ENCODE measurements around the gene SMAD6. TPM values are rescaled to one million over a fixed set of nuclear protein-coding genes. Genes with fewer than 3 reads are reported as not detected.

SMAD6 gene
- total RNA-seq, 1 experiment from 2014 or later = 58.6 TPM

- Mint-ChIP-seq H3K27ac (ENCODE audit: unreplicated experiment) (peak overlapping the region; percentile 67), H3K36me3 (ENCODE audit: insufficient read depth, unreplicated experiment) (peaks cover 58% of the 10 kb centered on the region), H3K4me3 (ENCODE audit: low read depth, unreplicated experiment) (no peak overlapping the region), H3K4me1 (ENCODE audit: low read depth, unreplicated experiment) (peaks cover 64% of the 10 kb centered on the region), H3K9me3 (ENCODE audit: low read depth, unreplicated experiment) (peaks cover 6% of the 10 kb centered on the region), H3K27me3 (ENCODE audit: unreplicated experiment) (no peaks in the 10 kb centered on the region)
- CTCF ChIA-PET = no interaction called here
- BruUV-seq (replicated peaks) = no TSS peak
- no peak for DNase-seq
- intact Hi-C loops (cut with micrococcal nuclease; ENCODE audit: unreplicated experiment) = no loop called here
- no peak for TF ChIP-seq CTCF (IDR thresholded peaks at IDR 0.05; ENCODE audit: unreplicated experiment)
Observed at GRCh38 chr15:66754789-66755188, 52.8 kb downstream of the SMAD6 start.

DNA sequence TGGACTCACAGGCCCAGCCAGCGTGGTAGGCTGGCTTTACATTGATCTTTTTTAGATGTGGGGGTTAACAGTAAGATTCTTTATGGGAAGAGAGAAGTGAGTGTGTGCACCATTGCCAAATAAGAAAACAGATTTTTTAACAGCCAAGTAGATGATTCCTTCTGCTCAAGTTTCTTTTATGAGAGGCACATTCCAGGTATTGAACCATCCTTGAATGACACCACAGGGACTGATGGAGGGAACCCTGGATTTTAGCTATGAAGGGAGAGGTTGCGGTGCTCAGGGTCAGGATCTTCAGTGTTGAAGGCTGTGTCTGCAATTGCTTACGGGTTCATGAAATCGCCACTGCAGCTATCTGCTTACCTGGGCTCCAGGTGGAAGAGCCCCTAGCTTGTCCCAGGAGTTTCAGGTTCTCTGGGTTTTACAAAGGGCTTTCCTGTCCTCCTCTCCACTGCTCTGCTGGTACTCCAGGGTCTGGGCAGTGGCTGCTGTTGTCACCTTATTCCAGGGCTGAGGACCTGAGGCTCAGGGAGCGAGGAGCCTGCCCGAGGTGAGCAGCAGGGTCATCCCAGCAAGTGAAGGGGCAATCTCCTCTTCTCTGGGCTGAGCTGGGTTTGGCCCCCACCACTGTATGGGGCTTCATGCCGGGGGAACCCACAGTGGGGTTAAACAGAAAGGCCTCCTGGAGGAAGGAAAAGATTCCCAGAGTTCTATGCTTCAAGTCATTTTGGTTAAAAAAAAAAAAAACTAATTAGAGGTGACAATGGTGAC, 53.4 kb downstream of the SMAD6 start:
- Mint-ChIP-seq H3K4me1 (ENCODE audit: low read depth, unreplicated experiment) (peaks cover 64% of the 10 kb centered on the region), H3K27ac (ENCODE audit: unreplicated experiment) (peak overlapping the region; percentile 26), H3K27me3 (ENCODE audit: unreplicated experiment) (no peaks in the 10 kb centered on the region), H3K36me3 (ENCODE audit: insufficient read depth, unreplicated experiment) (peaks cover 56% of the 10 kb centered on the region), H3K9me3 (ENCODE audit: low read depth, unreplicated experiment) (peaks cover 4% of the 10 kb centered on the region), H3K4me3 (ENCODE audit: low read depth, unreplicated experiment) (no peak overlapping the region)
- intact Hi-C loops (cut with micrococcal nuclease; ENCODE audit: unreplicated experiment) = no loop called here
- no peak for TF ChIP-seq CTCF (IDR thresholded peaks at IDR 0.05; ENCODE audit: unreplicated experiment)
- BruUV-seq (replicated peaks) = no TSS peak
- no peak for DNase-seq
- CTCF ChIA-PET = no interaction called here

GRCh38 chr15:66756295-66756694, 54.3 kb downstream of the SMAD6 start:
- no peak for TF ChIP-seq CTCF (IDR thresholded peaks at IDR 0.05; ENCODE audit: unreplicated experiment)
- Mint-ChIP-seq H3K36me3 (ENCODE audit: insufficient read depth, unreplicated experiment) (peaks cover 55% of the 10 kb centered on the region), H3K4me1 (ENCODE audit: low read depth, unreplicated experiment) (peaks cover 64% of the 10 kb centered on the region), H3K4me3 (ENCODE audit: low read depth, unreplicated experiment) (no peak overlapping the region), H3K27me3 (ENCODE audit: unreplicated experiment) (no peaks in the 10 kb centered on the region), H3K9me3 (ENCODE audit: low read depth, unreplicated experiment) (peaks cover 4% of the 10 kb centered on the region), H3K27ac (ENCODE audit: unreplicated experiment) (no peak overlapping the region)
- intact Hi-C loops (cut with micrococcal nuclease; ENCODE audit: unreplicated experiment) = no loop called here
- DNase-seq = no peak
- CTCF ChIA-PET = interaction anchor here (0.6 kb wide), 1 partner anchor 36 kb away, joined by 4 read pairs; no protein-coding TSS in a partner anchor
- BruUV-seq (replicated peaks) = no TSS peak

- intact Hi-C loops (cut with micrococcal nuclease; ENCODE audit: unreplicated experiment) = no loop called here
- DNase-seq = no peak
- TF ChIP-seq CTCF (IDR thresholded peaks at IDR 0.05; ENCODE audit: unreplicated experiment) = no peak
- Mint-ChIP-seq H3K9me3 (ENCODE audit: low read depth, unreplicated experiment) (peaks cover 4% of the 10 kb centered on the region), H3K36me3 (ENCODE audit: insufficient read depth, unreplicated experiment) (peaks cover 48% of the 10 kb centered on the region), H3K4me1 (ENCODE audit: low read depth, unreplicated experiment) (peaks cover 64% of the 10 kb centered on the region), H3K27ac (ENCODE audit: unreplicated experiment) (no peak overlapping the region), H3K27me3 (ENCODE audit: unreplicated experiment) (no peaks in the 10 kb centered on the region), H3K4me3 (ENCODE audit: low read depth, unreplicated experiment) (no peak overlapping the region)
- CTCF ChIA-PET = no interaction called here
- BruUV-seq (replicated peaks) = no TSS peak
Observed at GRCh38 chr15:66757030-66757429, 55.0 kb downstream of the SMAD6 start.
